ENCODE data around the gene ARL5C. TPM values are rescaled to one million over a fixed set of nuclear protein-coding genes. Genes with fewer than 3 reads are reported as not detected.

Gene ARL5C
- total RNA-seq, 6 experiments from 2014 or later: not detected

- H3K4me3 ChIP-seq: peak overlapping the region in 1 of 3 donors; percentile 14
- no peaks in the 10 kb centered on the region for H3K9me3 ChIP-seq
- peaks cover 0 to 6% (median 0%) of the 10 kb centered on the region in 4 donors for H3K4me1 ChIP-seq
- 22% methylated on average over 5 of the region's 22 CpGs for WGBS (ENCODE audit: insufficient coverage, low coverage, low lambda C conversion rate, missing lambda C conversion rate)
- no peak for DNase-seq
- no peak overlapping the region for H3K27ac ChIP-seq
- no peak for ATAC-seq
- TF ChIP-seq POLR2A (IDR thresholded peaks at IDR 0.05): no peak
- TF ChIP-seq CTCF (IDR thresholded peaks at IDR 0.05): no peak
- intact Hi-C loops (cut with DNase I): no loop called here
- peaks cover 0 to 2% (median under 1%) of the 10 kb centered on the region in 4 donors for H3K36me3 ChIP-seq
- H3K27me3 ChIP-seq: no peaks in the 10 kb centered on the region
These were observed 44.1 kb upstream of the ARL5C start for GRCh38 chr17:39210093-39210434.

- DNase-seq: peak in 1 of 3 donors; percentile 62
- H3K27me3 ChIP-seq: no peaks in the 10 kb centered on the region
- peaks cover 0 to 7% (median 5%) of the 10 kb centered on the region in 4 donors for H3K36me3 ChIP-seq
- WGBS (ENCODE audit: insufficient coverage, low coverage, low lambda C conversion rate, missing lambda C conversion rate): no CpG with 5 or more reads among the region's 39 CpGs
- no peak overlapping the region for H3K27ac ChIP-seq
- H3K9me3 ChIP-seq: no peaks in the 10 kb centered on the region
- H3K4me3 ChIP-seq: peak overlapping the region in 1 of 3 donors; percentile 14
- peaks cover 0 to 6% (median 0%) of the 10 kb centered on the region in 4 donors for H3K4me1 ChIP-seq
- TF ChIP-seq POLR2A (IDR thresholded peaks at IDR 0.05): no peak
- no peak for TF ChIP-seq CTCF (IDR thresholded peaks at IDR 0.05)
- intact Hi-C loops (cut with DNase I): loop anchor here in 1 of 2 donors (5.0 kb wide), 1 partner anchor 33 kb away; no protein-coding TSS in a partner anchor
- ATAC-seq: peak; percentile 8 to 53 (median 22)
These were observed 43.5 kb upstream of the ARL5C start for GRCh38 chr17:39209317-39210092.

- H3K27ac ChIP-seq: no peak overlapping the region
- DNase-seq: no peak
- no peaks in the 10 kb centered on the region for H3K9me3 ChIP-seq
- H3K36me3 ChIP-seq: peaks cover 0 to 13% (median 9%) of the 10 kb centered on the region in 4 donors
- WGBS (ENCODE audit: insufficient coverage, low coverage, low lambda C conversion rate, missing lambda C conversion rate): 41% methylated on average over 4 of the region's 8 CpGs
- no peak overlapping the region for H3K4me3 ChIP-seq
- H3K27me3 ChIP-seq: no peaks in the 10 kb centered on the region
- TF ChIP-seq POLR2A (IDR thresholded peaks at IDR 0.05): no peak
- no peak for TF ChIP-seq CTCF (IDR thresholded peaks at IDR 0.05)
- intact Hi-C loops (cut with DNase I): loop anchor here in 1 of 2 donors (5.0 kb wide), 1 partner anchor 33 kb away; no protein-coding TSS in a partner anchor
- H3K4me1 ChIP-seq: peaks cover 0 to 6% (median 0%) of the 10 kb centered on the region in 4 donors
- peak in 1 of 4 donors; percentile 12 for ATAC-seq
These were observed 42.9 kb upstream of the ARL5C start for GRCh38 chr17:39208893-39209292.

- WGBS (ENCODE audit: insufficient coverage, low coverage, low lambda C conversion rate, missing lambda C conversion rate): 38% methylated on average over 2 of the region's 7 CpGs
- no peaks in the 10 kb centered on the region for H3K27me3 ChIP-seq
- H3K9me3 ChIP-seq: no peaks in the 10 kb centered on the region
- peaks cover 0 to 21% (median 16%) of the 10 kb centered on the region in 4 donors for H3K36me3 ChIP-seq
- H3K4me1 ChIP-seq: peaks cover 0 to 6% (median 0%) of the 10 kb centered on the region in 4 donors
- intact Hi-C loops (cut with DNase I): loop anchor here in 1 of 2 donors (5.0 kb wide), 1 partner anchor 34 kb away; no protein-coding TSS in a partner anchor
- ATAC-seq: no peak
- no peak overlapping the region for H3K27ac ChIP-seq
- no peak overlapping the region for H3K4me3 ChIP-seq
- TF ChIP-seq CTCF (IDR thresholded peaks at IDR 0.05) (no peak), POLR2A (IDR thresholded peaks at IDR 0.05) (no peak)
- DNase-seq: no peak
These were observed 42.2 kb upstream of the ARL5C start for GRCh38 chr17:39208136-39208535.
